Ishikawa (cell line): ENCODE data around the gene TMEM215.

ENCODE experiments used
- CEBPB ChIP-seq: IDR thresholded peaks from 2 replicates; pipeline ENCODE4 v1.6.1; 2012
- CREB1 ChIP-seq: IDR thresholded peaks from 2 replicates; pipeline ENCODE4 v1.6.1; 2012; ENCODE audit warnings: low read depth
- EGR1 ChIP-seq: IDR thresholded peaks from 2 replicates; pipeline ENCODE4 v1.6.1; 2012
- EP300 ChIP-seq: IDR thresholded peaks from 2 replicates; pipeline ENCODE4 v1.6.1; 2012; ENCODE audit warnings: borderline replicate concordance
- FOXM1 ChIP-seq: IDR thresholded peaks from 2 replicates; pipeline ENCODE4 v1.6.1; 2012; ENCODE audit warnings: low read depth, borderline replicate concordance
- MAX ChIP-seq: IDR thresholded peaks from 2 replicates; pipeline ENCODE4 v1.6.1; 2012
- NFIC ChIP-seq: IDR thresholded peaks from 2 replicates; pipeline ENCODE4 v1.6.1; 2012
- RAD21 ChIP-seq: IDR thresholded peaks from 2 replicates; pipeline ENCODE4 v1.6.1; 2012; ENCODE audit warnings: low read depth
- REST ChIP-seq: IDR thresholded peaks from 2 replicates; pipeline ENCODE4 v1.6.1; 2012; ENCODE audit warnings: low read depth, mild to moderate bottlenecking
- TAF1 ChIP-seq: IDR thresholded peaks from 2 replicates; pipeline ENCODE4 v1.6.1; 2012; ENCODE audit warnings: low read depth, mild to moderate bottlenecking
- TCF12 ChIP-seq: IDR thresholded peaks from 2 replicates; pipeline ENCODE4 v1.6.1; 2012; ENCODE audit warnings: low read depth
- TEAD4 ChIP-seq: IDR thresholded peaks from 2 replicates; pipeline ENCODE4 v1.6.1; 2012
- USF1 ChIP-seq: IDR thresholded peaks from 2 replicates; pipeline ENCODE4 v1.6.1; 2012
- YY1 ChIP-seq: IDR thresholded peaks from 2 replicates; pipeline ENCODE4 v1.6.1; 2012; ENCODE audit warnings: low read depth
- ZBTB7A ChIP-seq: IDR thresholded peaks from 2 replicates; pipeline ENCODE4 v1.6.1; 2012; ENCODE audit warnings: low read depth

The TMEM215 gene

GRCh38 chr9:32742296-32742695, 41.0 kb upstream of the TMEM215 start:
- TF ChIP-seq TCF12: no peak

GRCh38 chr9:32748013-32748412, 35.3 kb upstream of the TMEM215 start:
- TF ChIP-seq EGR1 (no peak), MAX (no peak), USF1 (no peak), CEBPB (no peak), FOXM1 (no peak), CREB1 (no peak), REST (no peak)

- TF ChIP-seq CEBPB: no peak
- no peak for TF ChIP-seq ZBTB7A
Measured at GRCh38 chr9:32755730-32756129, 27.6 kb upstream of the TMEM215 start.

- TF ChIP-seq TEAD4: no peak
- TF ChIP-seq EGR1: no peak
- no peak for TF ChIP-seq REST
- TF ChIP-seq FOXM1: no peak
- no peak for TF ChIP-seq MAX
- TF ChIP-seq NFIC: no peak
- TF ChIP-seq TCF12: no peak
- TF ChIP-seq EP300: no peak
- no peak for TF ChIP-seq ZBTB7A
- TF ChIP-seq TAF1: no peak
- TF ChIP-seq CEBPB: no peak
- TF ChIP-seq CREB1: no peak
Measured at GRCh38 chr9:32764139-32764538, 19.2 kb upstream of the TMEM215 start.

- TF ChIP-seq FOXM1 (no peak), RAD21 (no peak), TEAD4 (no peak), USF1 (no peak), EGR1 (no peak), NFIC (no peak), EP300 (no peak), TCF12 (no peak), REST (no peak), CEBPB (no peak), CREB1 (no peak), MAX (no peak), TAF1 (no peak), ZBTB7A (no peak), YY1 (no peak)
Measured at GRCh38 chr9:32775283-32775682, 8.1 kb upstream of the TMEM215 start.

GRCh38 chr9:32776201-32776600, 7.1 kb upstream of the TMEM215 start:
- no peak for TF ChIP-seq TAF1
- TF ChIP-seq CEBPB: no peak
- TF ChIP-seq MAX: no peak
- TF ChIP-seq FOXM1: no peak
- TF ChIP-seq EP300: no peak
- TF ChIP-seq EGR1: no peak
- TF ChIP-seq NFIC: no peak
- no peak for TF ChIP-seq REST
- TF ChIP-seq TEAD4: no peak
